ENCODE results near the gene C18orf54.

The C18orf54 gene

GRCh38 chr18:54411781-54412180, 54.1 kb downstream of the C18orf54 start:
- H3K27me3 Mint-ChIP-seq, result peaks cover 13% of the 10 kb centered on the region
- no peaks in the 10 kb centered on the region for H3K9me3 Mint-ChIP-seq (ENCODE audit: low read depth)
- H3K4me1 Mint-ChIP-seq (ENCODE audit: low read depth), result no peaks in the 10 kb centered on the region

GRCh38 chr18:54415086-54415485, 57.4 kb downstream of the C18orf54 start:
- no peak overlapping the region for H3K4me3 Mint-ChIP-seq
- no peaks in the 10 kb centered on the region for H3K4me1 Mint-ChIP-seq (ENCODE audit: low read depth)
- no peaks in the 10 kb centered on the region for H3K9me3 Mint-ChIP-seq (ENCODE audit: low read depth)
- no peaks in the 10 kb centered on the region for H3K36me3 Mint-ChIP-seq
- H3K27me3 Mint-ChIP-seq, result peaks cover 9% of the 10 kb centered on the region
- no peak overlapping the region for H3K27ac Mint-ChIP-seq

More at GRCh38 chr18:54411781-54412180, 54.1 kb downstream of the C18orf54 start:
- Mint-ChIP-seq H3K36me3 (no peaks in the 10 kb centered on the region), H3K27ac (no peak overlapping the region), H3K4me3 (no peak overlapping the region)

DNA sequence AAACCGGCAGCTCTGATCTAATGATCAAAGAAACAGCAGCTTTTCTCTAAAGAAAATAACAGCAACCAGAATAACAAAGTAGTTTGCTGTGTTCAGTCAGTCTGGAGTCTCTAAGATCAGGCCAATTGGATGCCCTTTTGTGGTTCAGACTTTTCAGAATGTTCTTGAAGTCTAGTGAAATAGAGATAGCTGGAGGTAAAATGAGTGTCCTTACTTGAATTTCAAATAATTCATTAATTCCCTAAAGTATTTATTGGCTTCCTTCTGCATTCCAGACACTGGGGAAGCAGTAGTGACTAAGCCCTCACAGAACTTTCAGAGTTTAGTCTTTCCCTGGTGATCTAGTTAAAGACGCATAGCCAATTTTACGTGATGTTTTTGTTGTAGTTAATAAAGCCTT, 58.7 kb downstream of the C18orf54 start:
- Mint-ChIP-seq H3K9me3 (ENCODE audit: low read depth) (no peaks in the 10 kb centered on the region), H3K4me1 (ENCODE audit: low read depth) (no peaks in the 10 kb centered on the region), H3K27ac (no peak overlapping the region), H3K4me3 (no peak overlapping the region), H3K36me3 (no peaks in the 10 kb centered on the region), H3K27me3 (peaks cover 10% of the 10 kb centered on the region)

DNA sequence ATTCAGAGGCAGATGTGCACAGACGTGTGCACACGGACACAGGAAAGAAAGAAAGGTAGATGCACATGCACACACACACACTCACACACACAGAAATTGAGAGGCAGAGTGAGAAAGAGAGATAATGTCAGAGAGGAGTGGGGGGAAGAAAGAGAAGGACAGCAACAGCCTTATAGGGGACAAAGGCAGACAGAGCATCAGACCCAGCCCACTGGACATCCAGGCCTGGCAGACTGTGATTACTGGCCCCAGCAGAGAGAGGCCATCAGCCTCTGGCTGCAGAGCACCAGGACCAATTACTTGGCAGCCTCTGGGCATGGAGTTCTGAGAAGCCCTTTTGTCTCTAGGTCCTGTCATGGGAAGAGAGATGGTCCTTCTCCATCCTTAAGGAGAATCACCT, 66.1 kb downstream of the C18orf54 start:
- H3K4me1 Mint-ChIP-seq (ENCODE audit: low read depth), result no peaks in the 10 kb centered on the region
- no peaks in the 10 kb centered on the region for H3K36me3 Mint-ChIP-seq
- no peak overlapping the region for H3K27ac Mint-ChIP-seq
- no peaks in the 10 kb centered on the region for H3K9me3 Mint-ChIP-seq (ENCODE audit: low read depth)
- H3K4me3 Mint-ChIP-seq, result no peak overlapping the region
- peaks cover 6% of the 10 kb centered on the region for H3K27me3 Mint-ChIP-seq

DNA sequence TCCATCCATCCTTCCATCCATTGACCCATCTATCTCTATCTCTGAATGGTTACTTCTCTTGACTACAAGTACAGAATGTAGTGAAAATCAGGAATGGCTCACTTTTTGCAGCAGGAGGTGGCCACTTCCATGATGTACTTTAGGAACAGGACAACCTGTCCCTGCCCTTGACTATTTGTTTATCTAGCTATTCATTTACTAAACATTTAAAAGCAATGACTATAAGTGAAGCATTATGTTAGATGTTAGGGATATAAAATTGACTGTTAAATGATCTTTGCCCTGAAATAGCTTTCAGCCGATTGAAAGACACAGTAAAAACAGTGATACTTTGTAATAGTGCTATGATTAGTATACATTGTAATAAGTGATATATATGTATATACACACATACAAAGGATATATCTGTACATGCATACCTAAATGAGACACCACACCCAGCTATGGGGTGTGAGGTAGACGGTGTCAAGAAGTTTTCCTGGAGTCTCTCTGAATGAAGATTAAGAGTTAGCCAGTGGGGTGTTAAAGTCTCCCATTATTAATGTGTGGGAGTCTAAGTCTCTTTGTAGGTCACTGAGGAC, 68.5 kb downstream of the C18orf54 start:
- Mint-ChIP-seq H3K27me3 (peaks cover 6% of the 10 kb centered on the region), H3K9me3 (ENCODE audit: low read depth) (no peaks in the 10 kb centered on the region), H3K36me3 (no peaks in the 10 kb centered on the region), H3K4me3 (no peak overlapping the region), H3K27ac (no peak overlapping the region), H3K4me1 (ENCODE audit: low read depth) (no peaks in the 10 kb centered on the region)
